Measurements from ENCODE around the gene IL1RN. TPM values are rescaled to one million over a fixed set of nuclear protein-coding genes. Genes with fewer than 3 reads are reported as not detected.
A peak's percentile ranks its signal among the peaks of the same experiment; 100 is the strongest.

Gene IL1RN
- polyA plus RNA-seq, 1 donor (not counting 4 experiments of a cell fraction or from before 2014, with no cell fraction given), result 128 TPM

DNA sequence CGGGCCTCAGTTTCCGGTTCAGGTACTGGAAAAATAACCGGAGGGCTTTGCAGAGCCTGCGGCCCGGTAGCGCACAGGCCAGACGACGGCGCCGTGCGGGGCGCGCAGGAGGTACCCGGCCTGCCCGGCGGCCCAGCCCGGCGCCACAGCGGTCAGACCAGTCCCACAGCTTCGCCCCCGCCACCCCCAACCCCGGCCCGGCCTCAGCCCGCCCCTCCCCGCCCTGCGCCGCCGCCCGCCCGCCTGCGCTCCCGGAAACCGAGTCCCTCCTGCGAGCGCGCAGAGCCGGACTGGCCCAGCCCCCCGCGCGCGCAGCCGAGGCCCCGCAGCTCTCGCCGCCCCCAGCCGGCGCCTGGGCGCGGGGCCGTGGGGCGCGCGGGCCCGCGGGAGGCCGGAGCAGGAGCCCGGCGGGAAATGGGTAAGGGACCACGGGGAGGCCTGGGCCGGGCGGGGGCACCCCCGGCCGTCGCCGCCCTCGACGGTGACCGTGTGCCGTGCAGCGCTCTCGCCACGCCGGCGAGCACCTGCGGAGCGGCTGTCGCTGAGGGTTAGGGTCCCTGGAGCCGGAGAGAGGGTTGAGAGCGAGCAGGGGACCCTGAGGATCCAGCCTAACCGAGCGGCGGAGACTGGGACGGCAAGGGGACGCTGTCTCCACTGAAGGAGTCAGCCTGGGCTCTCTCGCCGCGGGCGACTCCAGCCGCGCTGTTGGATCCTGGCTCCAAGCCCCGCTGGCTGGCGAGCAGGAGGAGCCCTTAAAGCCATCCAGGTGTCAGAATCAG, 29.9 kb downstream of the IL1RN start:
- peak overlapping the region; percentile 90 for H3K27ac ChIP-seq (ENCODE audit: control insufficient read depth, insufficient read depth, low read length)
- no peaks in the 10 kb centered on the region for H4K20me1 ChIP-seq (ENCODE audit: control insufficient read depth, extremely low read depth, insufficient read depth, low read length)
- dilution Hi-C loops (cut with MboI; ENCODE audit: extremely low pct_ligation_motif_present, low sequenced_read_pairs), result no loop called here
- peaks cover 26% of the 10 kb centered on the region for H3K4me1 ChIP-seq (ENCODE audit: control insufficient read depth, extremely low read depth, insufficient read depth, low read length)
- H3K9me3 ChIP-seq (ENCODE audit: control insufficient read depth, low read depth, low read length), result no peaks in the 10 kb centered on the region
- H2AFZ ChIP-seq (ENCODE audit: control insufficient read depth, low read length), result peak overlapping the region; percentile 74
- peak overlapping the region; percentile 73 to 89 (median 89) for H3K4me3 ChIP-seq (ENCODE audit: control insufficient read depth in 2 of 3, extremely low read depth in 1 of 3, insufficient read depth in 2 of 3, low read depth in 1 of 3, low read length in 3 of 3)
- no peaks in the 10 kb centered on the region for H3K27me3 ChIP-seq (ENCODE audit: control insufficient read depth, extremely low read depth, insufficient read depth, low read length)
- DNase-seq (ENCODE audit: low read depth, low spot score), result no peak
- peak overlapping the region; percentile 97 for H3K4me2 ChIP-seq (ENCODE audit: control insufficient read depth, extremely low read depth, insufficient read depth, low read depth, low read length)
- no peak for FAIRE-seq
- peaks cover 3% of the 10 kb centered on the region for H3K9me1 ChIP-seq (ENCODE audit: control insufficient read depth, extremely low read depth, insufficient read depth, low read length)
- TF ChIP-seq, protein P1, sequence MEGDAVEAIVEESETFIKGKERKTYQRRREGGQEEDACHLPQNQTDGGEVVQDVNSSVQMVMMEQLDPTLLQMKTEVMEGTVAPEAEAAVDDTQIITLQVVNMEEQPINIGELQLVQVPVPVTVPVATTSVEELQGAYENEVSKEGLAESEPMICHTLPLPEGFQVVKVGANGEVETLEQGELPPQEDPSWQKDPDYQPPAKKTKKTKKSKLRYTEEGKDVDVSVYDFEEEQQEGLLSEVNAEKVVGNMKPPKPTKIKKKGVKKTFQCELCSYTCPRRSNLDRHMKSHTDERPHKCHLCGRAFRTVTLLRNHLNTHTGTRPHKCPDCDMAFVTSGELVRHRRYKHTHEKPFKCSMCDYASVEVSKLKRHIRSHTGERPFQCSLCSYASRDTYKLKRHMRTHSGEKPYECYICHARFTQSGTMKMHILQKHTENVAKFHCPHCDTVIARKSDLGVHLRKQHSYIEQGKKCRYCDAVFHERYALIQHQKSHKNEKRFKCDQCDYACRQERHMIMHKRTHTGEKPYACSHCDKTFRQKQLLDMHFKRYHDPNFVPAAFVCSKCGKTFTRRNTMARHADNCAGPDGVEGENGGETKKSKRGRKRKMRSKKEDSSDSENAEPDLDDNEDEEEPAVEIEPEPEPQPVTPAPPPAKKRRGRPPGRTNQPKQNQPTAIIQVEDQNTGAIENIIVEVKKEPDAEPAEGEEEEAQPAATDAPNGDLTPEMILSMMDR (optimal IDR thresholded peaks at IDR 0.05 in 1 of 3, IDR thresholded peaks at IDR 0.05 in 1 of 3, conservative IDR thresholded peaks at IDR 0.05 in 1 of 3; ENCODE audit: extremely low read depth in 1 of 3, insufficient read depth in 2 of 3, low read length in 3 of 3), result peak in 1 of 3 experiments; percentile 6
- no peak for TF ChIP-seq EZH2 (IDR thresholded peaks at IDR 0.05; ENCODE audit: low read length)
- H3K9ac ChIP-seq (ENCODE audit: control insufficient read depth, extremely low read depth, insufficient read depth, low read length), result peak overlapping the region; percentile 87
- H3K79me2 ChIP-seq (ENCODE audit: control insufficient read depth, insufficient read depth, low read length), result peaks cover 14% of the 10 kb centered on the region
- no peaks in the 10 kb centered on the region for H3K36me3 ChIP-seq (ENCODE audit: control insufficient read depth in 2 of 2, extremely low read depth in 1 of 2, insufficient read depth in 2 of 2, low read length in 2 of 2)

DNA sequence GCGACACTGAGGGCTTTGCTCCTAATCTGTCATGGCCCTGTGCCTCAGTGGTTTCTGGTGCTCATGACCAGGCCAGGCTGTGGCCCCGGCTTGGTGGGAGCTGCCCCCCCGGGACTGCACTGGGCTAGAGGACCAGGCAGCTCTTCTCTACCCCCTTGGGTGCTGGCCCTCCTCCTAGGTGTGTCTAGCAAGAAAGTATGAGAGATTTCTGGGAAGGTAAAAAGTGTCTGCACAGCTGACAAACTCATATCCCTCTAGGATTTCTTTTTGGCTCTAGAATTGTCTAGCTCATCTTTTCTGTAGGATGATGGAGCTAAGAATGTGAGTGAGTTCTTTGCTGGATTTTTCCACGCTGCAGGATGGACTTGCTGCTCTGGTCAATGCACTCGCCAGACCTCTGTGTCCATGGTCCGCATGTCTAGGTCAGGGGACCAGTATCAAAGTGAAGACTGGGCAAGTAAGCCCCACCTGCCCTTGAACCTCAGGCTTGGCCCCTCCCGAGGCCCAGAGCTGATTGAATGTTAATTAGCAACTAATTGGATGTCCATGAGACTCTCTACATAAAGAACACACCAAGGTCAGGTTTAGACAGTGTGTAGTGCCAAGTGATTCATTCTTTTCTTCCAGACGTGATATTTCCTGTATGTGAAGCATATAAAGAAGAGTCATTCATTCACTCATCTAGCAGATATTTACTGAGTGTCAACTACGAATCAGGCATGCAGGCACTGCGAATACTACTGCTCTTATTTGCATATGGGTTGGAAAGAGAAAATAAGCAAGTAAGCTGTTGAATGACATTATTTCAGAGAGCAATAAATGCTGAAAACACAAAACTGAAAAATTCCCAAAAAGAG, 30.7 kb downstream of the IL1RN start:
- Histone ChIP-seq H4K20me1 (ENCODE audit: control insufficient read depth, extremely low read depth, insufficient read depth, low read length) (no peaks in the 10 kb centered on the region), H3K4me1 (ENCODE audit: control insufficient read depth, extremely low read depth, insufficient read depth, low read length) (peaks cover 26% of the 10 kb centered on the region), H3K4me3 (ENCODE audit: control insufficient read depth in 2 of 3, extremely low read depth in 1 of 3, insufficient read depth in 2 of 3, low read depth in 1 of 3, low read length in 3 of 3) (peak overlapping the region; percentile 73 to 89 (median 89)), H3K79me2 (ENCODE audit: control insufficient read depth, insufficient read depth, low read length) (peaks cover 21% of the 10 kb centered on the region), H3K27me3 (ENCODE audit: control insufficient read depth, extremely low read depth, insufficient read depth, low read length) (no peaks in the 10 kb centered on the region), H3K9ac (ENCODE audit: control insufficient read depth, extremely low read depth, insufficient read depth, low read length) (peak overlapping the region; percentile 87), H2AFZ (ENCODE audit: control insufficient read depth, low read length) (peak overlapping the region; percentile 64), H3K9me3 (ENCODE audit: control insufficient read depth, low read depth, low read length) (no peaks in the 10 kb centered on the region), H3K4me2 (ENCODE audit: control insufficient read depth, extremely low read depth, insufficient read depth, low read depth, low read length) (peak overlapping the region; percentile 97), H3K27ac (ENCODE audit: control insufficient read depth, insufficient read depth, low read length) (peak overlapping the region; percentile 90), H3K9me1 (ENCODE audit: control insufficient read depth, extremely low read depth, insufficient read depth, low read length) (peaks cover 3% of the 10 kb centered on the region), H3K36me3 (ENCODE audit: control insufficient read depth in 2 of 2, extremely low read depth in 1 of 2, insufficient read depth in 2 of 2, low read length in 2 of 2) (no peaks in the 10 kb centered on the region)
- FAIRE-seq, result peak; percentile 81
- dilution Hi-C loops (cut with MboI; ENCODE audit: extremely low pct_ligation_motif_present, low sequenced_read_pairs), result no loop called here
- DNase-seq (ENCODE audit: low read depth, low spot score), result peak; percentile 46
- TF ChIP-seq, protein P1 (optimal IDR thresholded peaks at IDR 0.05 in 1 of 3, IDR thresholded peaks at IDR 0.05 in 1 of 3, conservative IDR thresholded peaks at IDR 0.05 in 1 of 3; ENCODE audit: extremely low read depth in 1 of 3, insufficient read depth in 2 of 3, low read length in 3 of 3), result no peak
- no peak for TF ChIP-seq EZH2 (IDR thresholded peaks at IDR 0.05; ENCODE audit: low read length)
